PC-3 (cell line): ENCODE results near the gene PPP1R13B. TPM values are rescaled to one million over a fixed set of nuclear protein-coding genes. Genes with fewer than 3 reads are reported as not detected.

Experiments used
- ATAC-seq: fragments of 200-7000 bp; cut with Tn5 transposase; 2 replicates; pipeline ENCODE4 v1.9.1; 2020; ENCODE audit warnings: mild to moderate bottlenecking, moderate library complexity
- BruUV-seq: library from RNA; stranded (reverse); fragments of 400-500 nt; replicated peaks from 2 replicates; lab custom pipeline; 2021; lab: Mats Ljungman, UMichigan
- CTCF ChIA-PET: fragments of 300-600 bp; sonication (Branson Sonifier 250); formaldehyde crosslinking; loops from one replicate; lab custom pipeline; 2022; ENCODE audit warnings: antibody characterized with exemption; lab: Charles Lee
- POLR2A ChIA-PET: fragments of 300-600 bp; sonication (Branson Sonifier 250); formaldehyde crosslinking; loops from one replicate; lab custom pipeline; 2022; ENCODE audit warnings: antibody characterized with exemption; ENCODE audit not compliant: unreplicated experiment; lab: Charles Lee
- DNase-seq: peaks from one replicate; pipeline ENCODE4 v3.0.0-alpha.2; 2015
- H2AFZ ChIP-seq: fragments of 300-600 bp; sonication (generic); 2 replicates; pipeline ENCODE4 v1.6.0; 2016; ENCODE audit warnings: antibody characterized with exemption, low read length
- H3F3A ChIP-seq: fragments of 300-600 bp; sonication (generic); one replicate; pipeline ENCODE4 v1.6.0; 2017; ENCODE audit warnings: antibody characterized with exemption, low read length, control low read depth, mild to moderate bottlenecking; ENCODE audit not compliant: unreplicated experiment
- H3K27ac ChIP-seq: fragments of 300-600 bp; sonication (generic); 2 replicates; pipeline ENCODE4 v1.5.1; 2016; ENCODE audit warnings: mild to moderate bottlenecking, low read length
- H3K27me3 ChIP-seq: fragments of 300-600 bp; sonication (generic); 2 replicates; pipeline ENCODE4 v1.6.1; 2016; ENCODE audit warnings: low read length, mixed read lengths
- H3K36me3 ChIP-seq: fragments of 300-600 bp; sonication (generic); 2 replicates; pipeline ENCODE4 v1.6.1; 2016; ENCODE audit warnings: low read depth, mixed run types, low read length, mixed read lengths
- H3K4me1 ChIP-seq: fragments of 300-600 bp; sonication (generic); 2 replicates; pipeline ENCODE4 v1.5.1; 2016; ENCODE audit warnings: low read length; ENCODE audit not compliant: insufficient read depth
- H3K4me2 ChIP-seq: fragments of 300-600 bp; sonication (generic); 2 replicates; pipeline ENCODE4 v1.6.0; 2016; ENCODE audit warnings: low read length
- H3K4me3 ChIP-seq: fragments of 300-600 bp; sonication (generic); 2 replicates; pipeline ENCODE4 v1.5.1; 2016; ENCODE audit warnings: mild to moderate bottlenecking, low read length, mixed read lengths
- H3K79me2 ChIP-seq: fragments of 300-600 bp; sonication (generic); 2 replicates; pipeline ENCODE4 v1.6.1; 2017; ENCODE audit warnings: low read length, mixed read lengths
- H3K9ac ChIP-seq: fragments of 300-600 bp; sonication (generic); 2 replicates; pipeline ENCODE4 v1.6.0; 2016; ENCODE audit warnings: mild to moderate bottlenecking, low read length
- H3K9me2 ChIP-seq: fragments of 300-600 bp; sonication (generic); replicated peaks from 2 replicates; pipeline ENCODE4 v1.6.1; 2016; ENCODE audit warnings: mixed run types, low read length, mixed read lengths
- H3K9me3 ChIP-seq: fragments of 300-600 bp; sonication (generic); 2 replicates; pipeline ENCODE4 v1.6.1; 2016; ENCODE audit warnings: low read length, mixed read lengths
- H4K20me1 ChIP-seq: fragments of 300-600 bp; sonication (generic); 2 replicates; pipeline ENCODE4 v1.6.1; 2016; ENCODE audit warnings: low read length, mixed read lengths
- CTCF ChIP-seq: fragments of 300-600 bp; sonication (generic); conservative IDR thresholded peaks from 2 replicates; pipeline ENCODE4 v1.5.1; 2017; ENCODE audit warnings: antibody characterized with exemption, low read depth, mild to moderate bottlenecking, low read length
- EZH2 ChIP-seq: fragments of 300-600 bp; sonication (generic); IDR thresholded peaks from one replicate; pipeline ENCODE4 v1.6.1; 2017; ENCODE audit warnings: antibody characterized with exemption, mild to moderate bottlenecking, low read length; ENCODE audit not compliant: unreplicated experiment
- EZH2phosphoT487 ChIP-seq: fragments of 300-600 bp; sonication (generic); IDR thresholded peaks from 2 replicates; pipeline ENCODE4 v1.6.1; 2018; ENCODE audit warnings: mild to moderate bottlenecking, antibody characterized with exemption, low read length, borderline replicate concordance
- intact Hi-C: fragments of 100-400 bp; cut with micrococcal nuclease; formaldehyde crosslinking; loops from 2 replicates; pipeline ENCODE4 v1.9.0; 2023
- total RNA-seq: library from RNA; depleted of rRNA; stranded (reverse); fragments of >200 nt; gene quantifications from 2 replicates; pipeline ENCODE4 v1.2.3, GENCODE V29; 2014

PPP1R13B gene
- total RNA-seq, 1 experiment from 2014 or later: 13.0 TPM

DNA sequence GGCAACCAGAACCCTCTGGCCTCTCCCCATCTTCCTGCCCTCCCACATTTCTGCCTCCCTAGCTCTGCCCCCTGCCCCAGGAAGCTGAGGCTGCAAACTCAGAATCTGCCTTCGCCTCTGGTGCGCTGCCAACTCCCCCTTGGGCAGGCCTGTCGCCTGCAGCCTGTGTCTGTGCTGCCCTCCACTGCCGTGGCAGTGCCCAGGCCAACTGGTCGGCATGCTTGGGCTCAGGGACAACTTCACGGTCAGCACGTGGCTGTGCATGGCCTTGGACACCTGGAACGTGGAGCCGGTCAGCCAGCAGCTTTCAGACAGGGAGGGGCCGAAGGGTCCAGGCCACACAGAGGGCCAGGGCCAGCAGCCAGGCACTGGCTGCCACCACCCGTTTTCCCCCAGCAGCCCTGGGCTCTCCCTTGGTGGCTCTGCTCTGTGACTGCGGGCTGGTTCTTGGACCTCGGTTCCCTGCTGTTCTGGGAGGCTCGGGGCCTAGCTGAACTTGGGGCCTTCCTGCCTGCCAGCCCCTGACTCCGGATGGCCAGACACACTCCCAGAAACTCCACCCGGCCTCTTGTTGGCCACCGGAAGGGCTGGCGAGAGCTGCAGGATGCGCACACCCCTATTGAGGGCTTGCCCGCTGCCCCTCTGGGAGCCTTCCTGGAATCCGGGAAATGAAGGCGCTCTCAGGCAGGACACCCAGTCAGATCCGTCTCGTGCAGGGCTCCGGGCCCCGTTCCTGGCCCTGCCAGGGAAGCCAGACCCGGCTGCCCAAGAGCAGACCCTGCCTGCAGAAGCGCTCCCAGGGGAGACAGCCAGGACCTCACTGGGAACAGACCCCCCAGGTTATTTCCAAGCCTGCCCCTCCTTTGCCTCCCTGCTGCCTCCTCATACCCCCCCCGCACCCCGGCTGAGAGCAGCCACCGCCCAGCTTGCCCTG, 34.2 kb upstream of the PPP1R13B start:
- ATAC-seq: no peak

GRCh38 chr14:103880348-103881267, 33.2 kb upstream of the PPP1R13B start:
- Histone ChIP-seq H2AFZ (peak overlapping the region; percentile 82), H3K4me1 (peaks cover 17% of the 10 kb centered on the region), H3K9me3 (no peaks in the 10 kb centered on the region), H3K4me2 (peak overlapping the region; percentile 92), H3K4me3 (peak overlapping the region; percentile 60), H3F3A (no peaks in the 10 kb centered on the region), H3K27ac (peak overlapping the region; percentile 27), H3K9me2 (no peaks in the 10 kb centered on the region), H3K36me3 (no peaks in the 10 kb centered on the region), H3K79me2 (no peaks in the 10 kb centered on the region), H3K9ac (peak overlapping the region; percentile 19), H4K20me1 (no peaks in the 10 kb centered on the region), H3K27me3 (no peaks in the 10 kb centered on the region)
- peak; percentile 47 for ATAC-seq
- CTCF ChIA-PET: interaction anchor here (1.3 kb wide), 1 partner anchor 72 kb away, joined by 5 read pairs; no protein-coding TSS in a partner anchor
- TF ChIP-seq EZH2: no peak
- no peak for TF ChIP-seq EZH2phosphoT487
- no peak for TF ChIP-seq CTCF
- intact Hi-C loops: loop anchor here (1.0 kb wide), 1 partner anchor 34 kb away; no protein-coding TSS in a partner anchor
- peak; percentile 60 for DNase-seq
- TSS peak; percentile 76 for BruUV-seq
- POLR2A ChIA-PET: interaction anchor here (0.6 kb wide), 2 partner anchors 20 to 123 kb away, joined by 3 to 15 read pairs; no protein-coding TSS in a partner anchor

More for the DNA sequence above, 34.2 kb upstream of the PPP1R13B start:
- Histone ChIP-seq H3K36me3 (no peaks in the 10 kb centered on the region), H3K27ac (no peak overlapping the region), H3K9me2 (no peaks in the 10 kb centered on the region), H3K27me3 (no peaks in the 10 kb centered on the region), H3K79me2 (no peaks in the 10 kb centered on the region), H3F3A (no peaks in the 10 kb centered on the region), H3K4me2 (no peak overlapping the region), H3K9ac (no peak overlapping the region), H3K9me3 (no peaks in the 10 kb centered on the region), H3K4me1 (peaks cover 17% of the 10 kb centered on the region), H3K4me3 (no peak overlapping the region), H2AFZ (no peak overlapping the region), H4K20me1 (no peaks in the 10 kb centered on the region)
- TF ChIP-seq CTCF: no peak
- TF ChIP-seq EZH2: no peak
- TF ChIP-seq EZH2phosphoT487: no peak
- DNase-seq: no peak
- BruUV-seq: no TSS peak
- intact Hi-C loops: no loop called here
- POLR2A ChIA-PET: interaction anchor here (0.6 kb wide), 1 partner anchor 124 kb away, joined by 3 read pairs; no protein-coding TSS in a partner anchor
- CTCF ChIA-PET: no interaction called here
